ENCODE measurements around the gene KCNIP4.

GRCh38 chr4:21155367-21155766, 793.2 kb downstream of the KCNIP4 start:
- TF ChIP-seq CTCF (IDR thresholded peaks at IDR 0.05; ENCODE audit: insufficient read depth, low read length) (no peak), SPI1 (IDR thresholded peaks at IDR 0.05; ENCODE audit: borderline replicate concordance, low read depth) (no peak), GABPA (IDR thresholded peaks at IDR 0.05; ENCODE audit: low read depth) (no peak), POLR2AphosphoS5 (IDR thresholded peaks at IDR 0.05; ENCODE audit: low read depth) (no peak)
- TF ChIP-seq, protein P1, sequence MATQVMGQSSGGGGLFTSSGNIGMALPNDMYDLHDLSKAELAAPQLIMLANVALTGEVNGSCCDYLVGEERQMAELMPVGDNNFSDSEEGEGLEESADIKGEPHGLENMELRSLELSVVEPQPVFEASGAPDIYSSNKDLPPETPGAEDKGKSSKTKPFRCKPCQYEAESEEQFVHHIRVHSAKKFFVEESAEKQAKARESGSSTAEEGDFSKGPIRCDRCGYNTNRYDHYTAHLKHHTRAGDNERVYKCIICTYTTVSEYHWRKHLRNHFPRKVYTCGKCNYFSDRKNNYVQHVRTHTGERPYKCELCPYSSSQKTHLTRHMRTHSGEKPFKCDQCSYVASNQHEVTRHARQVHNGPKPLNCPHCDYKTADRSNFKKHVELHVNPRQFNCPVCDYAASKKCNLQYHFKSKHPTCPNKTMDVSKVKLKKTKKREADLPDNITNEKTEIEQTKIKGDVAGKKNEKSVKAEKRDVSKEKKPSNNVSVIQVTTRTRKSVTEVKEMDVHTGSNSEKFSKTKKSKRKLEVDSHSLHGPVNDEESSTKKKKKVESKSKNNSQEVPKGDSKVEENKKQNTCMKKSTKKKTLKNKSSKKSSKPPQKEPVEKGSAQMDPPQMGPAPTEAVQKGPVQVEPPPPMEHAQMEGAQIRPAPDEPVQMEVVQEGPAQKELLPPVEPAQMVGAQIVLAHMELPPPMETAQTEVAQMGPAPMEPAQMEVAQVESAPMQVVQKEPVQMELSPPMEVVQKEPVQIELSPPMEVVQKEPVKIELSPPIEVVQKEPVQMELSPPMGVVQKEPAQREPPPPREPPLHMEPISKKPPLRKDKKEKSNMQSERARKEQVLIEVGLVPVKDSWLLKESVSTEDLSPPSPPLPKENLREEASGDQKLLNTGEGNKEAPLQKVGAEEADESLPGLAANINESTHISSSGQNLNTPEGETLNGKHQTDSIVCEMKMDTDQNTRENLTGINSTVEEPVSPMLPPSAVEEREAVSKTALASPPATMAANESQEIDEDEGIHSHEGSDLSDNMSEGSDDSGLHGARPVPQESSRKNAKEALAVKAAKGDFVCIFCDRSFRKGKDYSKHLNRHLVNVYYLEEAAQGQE (IDR thresholded peaks at IDR 0.05; ENCODE audit: insufficient replicate concordance, low read depth) = no peak

Data from HL-60 (cell line).